Measurements from ENCODE around the gene KATNA1.
A peak's percentile ranks its signal among the peaks of the same experiment; 100 is the strongest.

KATNA1 gene

GRCh38 chr6:149608381-149608982 is 40.0 kb downstream of the KATNA1 start:
- DNase-seq (ENCODE audit: low read depth) = no peak

DNA sequence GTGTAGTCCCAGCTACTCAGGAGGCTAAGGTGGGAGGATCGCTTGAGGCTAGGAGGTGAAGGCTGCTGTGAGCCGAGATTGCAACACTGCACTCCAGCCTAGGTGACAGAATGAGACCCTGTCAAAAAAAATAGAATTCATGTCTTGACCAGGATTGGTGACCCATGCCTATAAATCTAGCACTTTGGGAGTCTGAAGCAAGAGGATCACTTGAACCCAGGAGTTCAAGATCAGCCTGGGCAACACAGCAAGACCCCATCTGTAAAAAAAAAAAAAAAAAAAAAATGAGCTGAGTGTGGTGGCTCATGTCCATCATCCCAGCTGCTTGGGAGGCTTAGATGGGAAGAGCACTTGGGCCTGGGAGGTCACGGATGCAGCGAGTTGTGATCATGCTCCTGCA is 48.0 kb downstream of the KATNA1 start:
- no peak for DNase-seq (ENCODE audit: low read depth)

DNA sequence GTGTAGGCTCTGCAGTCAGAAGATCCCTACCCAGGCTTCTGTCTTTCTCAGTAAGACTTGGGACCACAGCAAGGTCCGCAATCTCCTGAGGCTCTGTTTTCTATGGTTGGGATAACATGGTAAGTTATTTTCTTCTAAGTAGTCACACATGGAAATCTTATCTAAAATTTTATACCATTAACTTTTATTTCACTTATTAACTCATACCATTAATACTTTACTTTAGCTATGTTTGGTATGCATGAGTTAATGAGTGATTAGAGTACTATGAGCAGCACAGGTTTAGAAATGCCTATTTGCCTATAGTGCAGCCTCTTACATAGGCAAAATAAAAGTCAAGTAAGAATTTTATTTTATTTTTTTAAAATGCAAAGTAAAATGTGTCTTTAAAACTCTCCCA is 55.1 kb downstream of the KATNA1 start:
- no peak for DNase-seq (ENCODE audit: low read depth)

DNA sequence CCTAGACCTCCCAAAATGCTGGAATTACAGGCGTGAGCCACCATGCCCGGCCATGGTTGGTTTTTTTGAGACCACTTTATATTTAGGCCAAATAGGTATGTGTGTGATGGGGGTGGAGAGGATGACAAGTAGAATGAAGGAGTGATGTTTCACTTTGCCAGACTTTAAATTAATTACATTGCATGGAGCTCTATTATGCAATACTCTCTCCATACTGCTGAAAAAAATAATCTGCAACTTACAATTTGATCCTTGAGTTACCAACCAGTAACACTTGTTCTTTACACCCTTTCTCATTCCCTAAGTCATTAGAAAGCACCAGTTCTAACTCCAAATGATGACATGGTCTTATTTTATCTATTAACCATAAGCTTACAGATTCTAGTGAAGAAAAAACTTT is 55.5 kb downstream of the KATNA1 start:
- DNase-seq (ENCODE audit: low read depth) = no peak

- DNase-seq (ENCODE audit: low read depth) = no peak
These were observed 62.4 kb downstream of the KATNA1 start for GRCh38 chr6:149586149-149586548.

GRCh38 chr6:149581349-149581748 is 67.2 kb downstream of the KATNA1 start:
- DNase-seq (ENCODE audit: low read depth) = no peak

DNA sequence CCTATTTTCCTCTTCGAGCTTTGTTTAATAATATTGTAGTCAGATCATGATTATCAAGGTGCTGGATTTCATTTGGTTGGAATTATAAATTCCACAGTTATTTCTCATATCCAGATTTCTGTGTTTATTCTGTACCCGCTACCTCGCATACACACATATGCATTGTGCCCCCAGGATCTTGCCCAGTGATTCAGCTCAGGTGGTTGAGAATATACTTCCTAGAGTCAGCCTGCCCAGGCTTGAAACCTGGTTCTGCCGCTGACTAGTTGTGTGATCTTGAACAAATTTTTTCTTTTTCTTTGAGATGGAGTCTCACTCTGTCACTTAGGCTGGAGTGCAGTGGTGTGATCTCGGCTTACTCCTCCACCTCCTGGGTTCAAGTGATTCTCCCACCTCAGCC is 67.6 kb downstream of the KATNA1 start:
- DNase-seq (ENCODE audit: low read depth) = no peak

DNA sequence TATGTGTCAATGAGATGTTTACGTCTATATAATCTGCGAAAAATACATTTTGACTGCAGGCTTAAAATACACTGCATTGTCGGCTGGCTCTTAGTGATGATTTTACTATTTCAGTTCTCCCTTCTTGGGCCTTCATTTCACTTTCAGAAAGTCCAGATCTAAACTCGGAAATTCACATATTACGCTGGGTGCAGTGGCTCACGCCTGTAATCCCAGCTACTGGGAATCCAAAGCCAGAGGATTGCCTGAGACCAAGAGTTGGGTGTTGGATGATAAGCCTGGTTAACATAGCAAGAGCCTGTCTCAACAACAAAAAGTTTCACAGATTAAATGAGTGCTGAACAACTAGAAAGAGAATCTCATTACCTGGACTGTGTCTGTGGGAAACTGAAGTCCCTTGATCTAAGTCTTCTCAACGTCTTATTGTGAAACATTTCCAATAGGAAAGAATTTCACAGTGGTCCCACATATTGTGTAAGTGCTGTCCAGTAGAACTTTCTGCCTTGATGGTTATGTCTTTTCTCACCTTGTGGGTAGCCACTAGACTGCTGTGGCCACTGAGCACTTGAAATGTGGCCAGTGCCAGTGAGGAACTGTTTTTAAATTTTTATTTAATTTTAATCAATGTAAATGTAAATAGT is 80.4 kb downstream of the KATNA1 start:
- DNase-seq (ENCODE audit: low read depth) = no peak

DNA sequence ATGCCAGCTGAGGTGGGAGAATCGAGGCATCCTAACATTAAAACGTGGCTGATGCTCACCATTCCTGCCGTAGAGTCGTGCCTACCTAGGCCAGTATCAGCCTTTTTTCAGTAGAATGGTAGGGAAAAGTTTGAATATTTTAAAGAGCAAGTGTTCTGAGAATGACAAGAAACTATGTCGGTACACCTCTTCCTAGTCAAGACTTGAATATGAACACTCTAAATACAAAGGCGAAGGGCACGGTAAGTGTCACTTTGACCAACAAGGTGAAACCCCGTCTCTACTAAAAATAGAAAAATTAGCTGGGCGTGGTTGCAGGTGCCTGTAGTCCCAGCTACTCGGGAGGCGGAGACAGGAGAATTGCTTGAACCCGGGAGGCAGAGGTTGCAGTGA is 81.3 kb downstream of the KATNA1 start:
- no peak for DNase-seq (ENCODE audit: low read depth)

- DNase-seq (ENCODE audit: low read depth) = peak; percentile 43
These were observed 81.9 kb downstream of the KATNA1 start for GRCh38 chr6:149566410-149567193.

- DNase-seq (ENCODE audit: low read depth) = peak; percentile 97
These were observed 82.7 kb downstream of the KATNA1 start, which contains the start of gene GINM1 for GRCh38 chr6:149565527-149566409. Gene GINM1 (plus strand): TSS chr6:149566375. CDS start chr6:149566415, 40 bp downstream.

GRCh38 chr6:149563928-149564325 is 84.6 kb downstream of the KATNA1 start:
- DNase-seq (ENCODE audit: low read depth) = no peak

GRCh38 chr6:149563203-149563927 is 85.1 kb downstream of the KATNA1 start:
- no peak for DNase-seq (ENCODE audit: low read depth)

GRCh38 chr6:149560736-149561135 is 87.8 kb downstream of the KATNA1 start:
- DNase-seq (ENCODE audit: low read depth) = no peak

DNA sequence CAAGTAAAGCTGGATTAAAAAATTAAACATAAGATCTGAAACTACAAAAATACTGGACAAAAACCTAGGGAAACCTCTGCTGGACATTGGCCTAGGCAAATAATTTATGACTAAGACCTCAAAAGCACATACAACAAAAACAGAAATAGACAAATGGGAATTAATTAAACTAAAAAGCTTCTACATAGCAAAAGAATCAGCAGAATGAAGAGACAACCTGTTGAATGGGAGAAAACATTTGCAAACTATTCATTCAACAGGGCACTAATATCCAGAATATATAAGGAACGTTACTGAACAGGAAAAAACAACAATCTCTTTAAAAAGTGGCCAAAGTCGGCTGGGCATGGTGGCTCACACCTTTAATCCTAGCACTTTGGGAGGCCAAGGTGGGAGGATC is 89.1 kb downstream of the KATNA1 start:
- DNase-seq (ENCODE audit: low read depth) = no peak

GRCh38 chr6:149558029-149558428 is 90.5 kb downstream of the KATNA1 start:
- DNase-seq (ENCODE audit: low read depth) = no peak

DNA sequence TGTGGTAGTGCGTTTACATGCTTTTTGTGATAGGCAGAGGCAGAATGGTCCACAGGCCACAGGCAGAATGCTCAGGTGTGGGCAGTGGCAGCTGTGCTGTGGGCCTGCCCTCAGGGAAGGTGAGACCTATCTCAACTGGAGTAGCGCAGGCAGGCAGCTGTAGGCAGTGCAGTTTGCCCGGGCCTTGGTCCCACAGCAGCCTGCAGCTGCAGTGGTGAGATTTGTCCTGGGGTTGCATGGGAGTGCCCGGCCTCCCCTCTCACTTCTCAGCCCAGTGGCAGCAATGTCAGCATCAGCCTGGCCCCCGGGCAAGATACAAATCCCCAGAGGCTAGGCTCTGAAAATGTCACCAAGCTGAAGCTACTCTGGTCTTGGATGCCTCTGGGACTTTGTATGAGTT is 96.6 kb downstream of the KATNA1 start:
- no peak for DNase-seq (ENCODE audit: low read depth)

DNA sequence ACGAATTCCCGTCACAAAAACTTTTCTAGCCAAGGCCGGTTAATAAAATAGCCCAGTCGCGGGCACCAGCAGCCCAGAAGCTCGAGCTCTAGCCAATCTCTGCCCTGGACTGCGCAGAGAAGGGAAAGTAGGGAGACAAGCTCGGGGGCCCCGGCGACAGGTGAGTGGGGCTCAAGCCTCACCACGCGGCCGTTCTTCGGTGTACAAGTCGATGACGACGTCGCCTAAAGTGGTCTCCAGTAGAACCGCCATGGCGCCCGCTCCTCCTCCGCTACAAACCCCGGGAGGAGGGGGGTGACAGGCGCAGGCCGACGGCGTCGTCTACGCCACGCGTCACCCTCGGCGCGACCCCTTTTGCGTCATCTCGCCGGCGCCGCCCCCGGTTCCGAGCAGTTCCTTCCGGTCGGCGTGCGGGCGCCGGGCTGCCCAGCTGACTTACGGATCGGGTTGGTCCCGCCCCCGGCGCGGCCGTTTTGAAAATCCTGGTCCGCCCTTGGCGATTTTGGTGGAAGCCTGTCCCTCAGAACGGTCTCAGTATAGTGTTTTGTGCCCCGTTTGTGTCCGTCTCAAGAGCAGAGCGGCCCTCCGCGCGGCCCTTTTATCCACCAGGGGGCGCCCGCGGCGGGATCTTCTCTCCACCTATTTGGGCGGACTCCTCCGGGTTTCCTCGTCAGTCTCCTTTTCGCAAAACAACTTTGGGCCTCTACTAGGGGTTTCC is 102.6 kb downstream of the KATNA1 start, which contains the start of gene PPIL4:
PPIL4 (minus strand) TSS at position 290 of the 718 bp plus-strand sequence; CDS start at position 252, 38 bp downstream.
- peak; percentile 97 for DNase-seq (ENCODE audit: low read depth)

- DNase-seq (ENCODE audit: low read depth) = peak; percentile 28
These were observed 103.2 kb downstream of the KATNA1 start for GRCh38 chr6:149545258-149545753.
